B cell (primary cell): ENCODE results near the gene NEK5. TPM values are rescaled to one million over a fixed set of nuclear protein-coding genes. Genes with fewer than 3 reads are reported as not detected.

Experiments
- ATAC-seq: fragments of 200-7000 bp; cut with Tn5 transposase; one replicate; pipeline ENCODE4 v1.10.0; 2021; ENCODE audit warnings: low read depth, mild to moderate bottlenecking, moderate number of reproducible peaks, moderate library complexity
- CTCF ChIA-PET: fragments of 350-600 bp; sonication (Branson Sonifier 250); formaldehyde crosslinking; loops from one replicate; lab custom pipeline; 2021; ENCODE audit warnings: antibody characterized with exemption, inconsistent platforms; lab: Charles Lee
- POLR2A ChIA-PET: fragments of 350-600 bp; sonication (Branson Sonifier 250); formaldehyde crosslinking; loops from one replicate; lab custom pipeline; 2021; ENCODE audit warnings: antibody characterized with exemption; lab: Charles Lee
- DNase-seq: peaks from one replicate; pipeline ENCODE4 v3.0.0; 2013
- H2AFZ ChIP-seq: 2 replicates; pipeline ENCODE4 v1.6.1; 2012; ENCODE audit warnings: mild to moderate bottlenecking, low read depth, low read length; ENCODE audit not compliant: insufficient read depth, poor library complexity, severe bottlenecking
- H3K27ac ChIP-seq, 2 donors: 1 replicate in 1 of 2; 2 replicates in 1 of 2; pipeline ENCODE4 v1.5.1; 2012 to 2013; ENCODE audit warnings: low read length in 2 of 2, mild to moderate bottlenecking in 2 of 2, moderate library complexity in 1 of 2
- H3K27me3 ChIP-seq, 4 experiments: fragments of 200-600 bp in 1 of 4; sonication (generic) in 1 of 4; replicated peaks in 1 of 4; 1 replicate in 2 of 4; 2 replicates in 2 of 4; pipeline versions ENCODE4 v1.6.1 to v1.7.0; 2013 to 2016; ENCODE audit warnings: low read length in 3 of 4, mild to moderate bottlenecking in 2 of 4, mixed read lengths in 1 of 4, moderate library complexity in 1 of 4; ENCODE audit not compliant: insufficient read depth in 4 of 4, control insufficient read depth in 3 of 4; ENCODE audit errors: control extremely low read depth in 1 of 4
- H3K36me3 ChIP-seq, 2 experiments: replicated peaks in 1 of 2; 1 replicate in 1 of 2; 2 replicates in 1 of 2; pipeline versions ENCODE4 v1.6.1 to v1.7.1; 2013; ENCODE audit warnings: low read length in 1 of 2; ENCODE audit not compliant: insufficient read depth in 2 of 2, control insufficient read depth in 1 of 2; ENCODE audit errors: control extremely low read depth in 1 of 2, extremely low read depth in 1 of 2
- H3K4me1 ChIP-seq, 2 donors: fragments of 200-600 bp in 1 of 2; sonication (generic) in 1 of 2; 1 replicate in 1 of 2; 2 replicates in 1 of 2; pipeline versions ENCODE4 v1.5.1 to v1.6.1; 2013 to 2017; ENCODE audit warnings: low read length in 2 of 2; ENCODE audit not compliant: control insufficient read depth in 2 of 2, insufficient read depth in 2 of 2
- H3K4me2 ChIP-seq: replicated peaks from 2 replicates; pipeline ENCODE3; 2012; ENCODE audit warnings: mild to moderate bottlenecking, low read depth, low read length; ENCODE audit not compliant: poor library complexity, severe bottlenecking
- H3K4me3 ChIP-seq, 5 experiments: fragments of 200-600 bp in 1 of 5; sonication (generic) in 1 of 5; 1 replicate in 3 of 5; 2 replicates in 2 of 5; pipeline versions ENCODE4 v1.5.1 to v1.7.0; 2011 to 2016; ENCODE audit warnings: low read length in 4 of 5, mild to moderate bottlenecking in 4 of 5, low read depth in 2 of 5, control low read depth in 1 of 5, moderate library complexity in 1 of 5; ENCODE audit not compliant: insufficient read depth in 1 of 5; ENCODE audit errors: control extremely low read depth in 1 of 5, extremely low read depth in 1 of 5
- H3K79me2 ChIP-seq: fragments of 200-600 bp; sonication (generic); one replicate; pipeline ENCODE4 v1.6.0; 2016; ENCODE audit warnings: low read length; ENCODE audit not compliant: control insufficient read depth, insufficient read depth
- H3K9ac ChIP-seq: fragments of 200-600 bp; sonication (generic); 2 replicates; pipeline ENCODE4 v1.6.1; 2017; ENCODE audit warnings: mild to moderate bottlenecking, low read length, moderate library complexity
- H3K9me3 ChIP-seq, 3 donors: one replicate each; pipeline versions ENCODE4 v1.6.1 to v1.7.1; 2013; ENCODE audit warnings: low read length in 2 of 3; ENCODE audit not compliant: control insufficient read depth in 2 of 3, insufficient read depth in 1 of 3; ENCODE audit errors: control extremely low read depth in 1 of 3
- H4K20me1 ChIP-seq: 2 replicates; pipeline ENCODE4 v1.6.0; 2012; ENCODE audit warnings: mild to moderate bottlenecking, low read length; ENCODE audit not compliant: insufficient read depth, control insufficient read depth, poor library complexity, severe bottlenecking
- H3K27ac Mint-ChIP-seq: one replicate; pipeline ENCODE4 v1.8.0; 2021; ENCODE audit warnings: mixed read lengths
- H3K27me3 Mint-ChIP-seq: one replicate; pipeline ENCODE4 v1.8.0; 2021; ENCODE audit warnings: mixed read lengths
- H3K4me1 Mint-ChIP-seq: one replicate; pipeline ENCODE4 v1.8.0; 2021; ENCODE audit warnings: mixed read lengths
- H3K4me3 Mint-ChIP-seq: one replicate; pipeline ENCODE4 v1.8.0; 2021; ENCODE audit warnings: mixed read lengths
- H3K9me3 Mint-ChIP-seq: one replicate; pipeline ENCODE4 v1.8.0; 2022; ENCODE audit warnings: mixed read lengths; ENCODE audit not compliant: insufficient read depth
- EZH2 ChIP-seq: IDR thresholded peaks from 2 replicates; pipeline ENCODE4 v1.6.1; 2012; ENCODE audit warnings: borderline replicate concordance, low read depth, mild to moderate bottlenecking, moderate library complexity, low read length; ENCODE audit not compliant: insufficient read depth, poor library complexity, severe bottlenecking
- WGBS: methylation state at CpG from one replicate; pipeline ENCODE4 v1.1.5; 2013; ENCODE audit warnings: missing lambda C conversion rate; ENCODE audit not compliant: insufficient coverage; 5-methylcytosine and 5-hydroxymethylcytosine counted together
- intact Hi-C: fragments of 100-400 bp; cut with micrococcal nuclease; formaldehyde crosslinking; loops from one replicate; pipeline ENCODE4 v1.10.0; 2022
- polyA plus RNA-seq: library from polyadenylated mRNA; depleted of rRNA; stranded (reverse); fragments of >200 nt; gene quantifications from 2 replicates; pipeline ENCODE4 v1.2.3, GENCODE V29; 2012
- total RNA-seq, 2 donors: library from RNA; stranded (reverse); fragments of 120-200 nt in 1 of 2; gene quantifications; 1 replicate in 1 of 2; 2 replicates in 1 of 2; pipeline versions ENCODE4 v1.2.3 to v1.2.4, GENCODE V29; 2013 to 2022
- TF ChIP-seq, protein P1 (sequence below): fragments of 200-600 bp; IDR thresholded peaks from one replicate; pipeline ENCODE4 v1.8.0; 2022; ENCODE audit warnings: antibody characterized with exemption, mild to moderate bottlenecking

NEK5 gene
- total and polyA plus RNA-seq, 2 donors (not counting 1 experiment from before 2014, with no cell fraction given), result not detected

DNA sequence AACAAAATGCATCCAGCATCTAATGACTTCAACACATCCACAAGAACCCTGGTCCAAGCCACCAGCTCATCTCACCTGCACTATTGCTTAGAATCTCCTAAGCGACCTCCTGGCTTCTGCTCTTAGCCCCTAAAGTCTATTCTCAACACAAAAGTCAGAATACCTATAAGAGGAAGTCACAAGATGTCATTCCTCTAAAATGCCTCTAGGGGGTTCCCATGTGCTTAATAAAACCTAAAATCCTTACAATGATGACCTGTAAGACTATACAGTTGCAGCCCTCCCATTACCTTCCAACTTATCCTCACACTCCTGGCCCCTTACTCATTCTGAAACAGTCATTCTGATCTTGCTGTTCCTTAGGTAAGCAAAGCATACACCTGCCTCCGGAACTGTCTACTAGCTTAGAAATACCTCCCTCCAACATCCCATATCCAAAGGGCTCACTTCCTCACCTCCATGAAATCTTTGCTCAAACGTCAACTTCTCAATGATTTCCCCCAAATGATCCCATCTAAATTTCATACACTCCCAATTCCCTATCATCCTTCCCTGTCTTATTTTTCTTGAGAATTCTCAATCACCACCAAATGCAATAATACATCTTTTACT, 127.6 kb downstream of the NEK5 start:
- H2AFZ ChIP-seq, result no peak overlapping the region
- ATAC-seq (peak; percentile 85), DNase-seq (peak; percentile 55)
- H3K9me3 ChIP-seq, result no peaks in the 10 kb centered on the region
- WGBS, result 58% methylated on average over 3 of the region's 3 CpGs
- Mint-ChIP-seq H3K4me1 (no peaks in the 10 kb centered on the region), H3K27ac (no peak overlapping the region), H3K4me3 (no peak overlapping the region), H3K27me3 (peaks cover 34% of the 10 kb centered on the region), H3K9me3 (no peaks in the 10 kb centered on the region)
- no peaks in the 10 kb centered on the region for H3K79me2 ChIP-seq
- H3K4me1 ChIP-seq, result no peaks in the 10 kb centered on the region
- intact Hi-C loops, result loop anchor here (1.0 kb wide), 4 partner anchors 11 to 449 kb away; partner anchors contain the start of genes ALG11 and VPS36
- H4K20me1 ChIP-seq, result no peaks in the 10 kb centered on the region
- H3K36me3 ChIP-seq, result no peaks in the 10 kb centered on the region
- no peak overlapping the region for H3K4me2 ChIP-seq
- H3K9ac ChIP-seq, result no peak overlapping the region
- no peak for TF ChIP-seq EZH2
- TF ChIP-seq, protein P1, sequence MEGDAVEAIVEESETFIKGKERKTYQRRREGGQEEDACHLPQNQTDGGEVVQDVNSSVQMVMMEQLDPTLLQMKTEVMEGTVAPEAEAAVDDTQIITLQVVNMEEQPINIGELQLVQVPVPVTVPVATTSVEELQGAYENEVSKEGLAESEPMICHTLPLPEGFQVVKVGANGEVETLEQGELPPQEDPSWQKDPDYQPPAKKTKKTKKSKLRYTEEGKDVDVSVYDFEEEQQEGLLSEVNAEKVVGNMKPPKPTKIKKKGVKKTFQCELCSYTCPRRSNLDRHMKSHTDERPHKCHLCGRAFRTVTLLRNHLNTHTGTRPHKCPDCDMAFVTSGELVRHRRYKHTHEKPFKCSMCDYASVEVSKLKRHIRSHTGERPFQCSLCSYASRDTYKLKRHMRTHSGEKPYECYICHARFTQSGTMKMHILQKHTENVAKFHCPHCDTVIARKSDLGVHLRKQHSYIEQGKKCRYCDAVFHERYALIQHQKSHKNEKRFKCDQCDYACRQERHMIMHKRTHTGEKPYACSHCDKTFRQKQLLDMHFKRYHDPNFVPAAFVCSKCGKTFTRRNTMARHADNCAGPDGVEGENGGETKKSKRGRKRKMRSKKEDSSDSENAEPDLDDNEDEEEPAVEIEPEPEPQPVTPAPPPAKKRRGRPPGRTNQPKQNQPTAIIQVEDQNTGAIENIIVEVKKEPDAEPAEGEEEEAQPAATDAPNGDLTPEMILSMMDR, result peak; percentile 90
- ChIA-PET CTCF (interaction anchor here (0.7 to 3.1 kb wide), 4 partner anchors 11 to 449 kb away, joined by 3 to 9 read pairs (median 6); partner anchors contain the start of gene ALG11), POLR2A (no interaction called here)
- H3K4me3 ChIP-seq, result no peak overlapping the region
- no peak overlapping the region for H3K27ac ChIP-seq
- peaks cover 0 to 16% (median 2%) of the 10 kb centered on the region in 4 experiments for H3K27me3 ChIP-seq

DNA sequence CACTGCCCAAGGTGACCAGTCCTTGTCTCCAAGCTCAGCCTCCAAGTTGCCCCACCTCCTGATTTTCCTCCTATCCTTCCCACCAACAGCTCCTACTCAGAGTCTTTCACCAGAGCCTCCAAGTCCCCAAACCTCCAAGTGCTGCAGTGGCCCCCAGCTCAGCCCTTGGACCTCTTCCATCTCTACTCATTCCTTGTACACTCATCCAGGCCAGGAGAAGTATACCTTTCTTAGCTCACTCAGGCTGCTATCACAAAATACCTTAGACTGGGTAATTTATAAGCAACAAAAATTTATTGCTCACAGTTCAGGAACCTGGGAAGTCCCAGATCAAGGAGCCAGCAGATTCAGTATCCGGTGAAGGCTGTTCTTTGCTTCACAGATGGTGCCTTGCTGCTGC, 129.0 kb downstream of the NEK5 start:
- H3K27ac Mint-ChIP-seq, result no peak overlapping the region
- Histone ChIP-seq H3K9me3 (no peaks in the 10 kb centered on the region), H3K79me2 (no peaks in the 10 kb centered on the region), H3K36me3 (no peaks in the 10 kb centered on the region), H2AFZ (no peak overlapping the region), H3K4me2 (no peak overlapping the region), H3K4me3 (no peak overlapping the region), H3K27me3 (peaks cover 0 to 24% (median 2%) of the 10 kb centered on the region in 4 experiments), H3K27ac (no peak overlapping the region), H3K9ac (no peak overlapping the region), H4K20me1 (no peaks in the 10 kb centered on the region), H3K4me1 (no peaks in the 10 kb centered on the region)
- no peaks in the 10 kb centered on the region for H3K4me1 Mint-ChIP-seq
- peaks cover 39% of the 10 kb centered on the region for H3K27me3 Mint-ChIP-seq
- intact Hi-C loops, result no loop called here
- DNase-seq (no peak), ATAC-seq (no peak)
- ChIA-PET CTCF (interaction anchor here (1.0 to 3.1 kb wide), 3 partner anchors 13 to 165 kb away, joined by 3 to 9 read pairs (median 4); partner anchors contain the start of gene ALG11), POLR2A (no interaction called here)
- no peak overlapping the region for H3K4me3 Mint-ChIP-seq
- 88% methylated on average over 1 of the region's 1 CpG for WGBS
- no peaks in the 10 kb centered on the region for H3K9me3 Mint-ChIP-seq
- TF ChIP-seq EZH2, result no peak
- TF ChIP-seq, protein P1, result no peak
